Neural cell (in vitro differentiated cells): ENCODE measurements around the gene S1PR1.

Experiments
- CTCF ChIP-seq: fragments of 450-650 bp; IDR thresholded peaks from 2 replicates; pipeline ENCODE4 v1.5.1; 2014; ENCODE audit warnings: antibody characterized with exemption, mild to moderate bottlenecking, moderate library complexity; ENCODE audit not compliant: poor library complexity, severe bottlenecking
- EP300 ChIP-seq: fragments of 450-650 bp; conservative IDR thresholded peaks from 2 replicates; pipeline ENCODE4 v1.6.1; 2014; ENCODE audit warnings: antibody characterized with exemption, mild to moderate bottlenecking, moderate library complexity; ENCODE audit not compliant: poor library complexity, severe bottlenecking
- EZH2 ChIP-seq: fragments of 200-600, 300-800 bp; shearing (Covaris generic), sonication (generic); IDR thresholded peaks from 2 replicates; pipeline ENCODE4 v1.6.1; 2014; ENCODE audit warnings: antibody characterized with exemption, low read length, borderline replicate concordance, mild to moderate bottlenecking; ENCODE audit not compliant: insufficient read depth, poor library complexity, severe bottlenecking
- MXI1 ChIP-seq: fragments of 450-650 bp; conservative IDR thresholded peaks from 2 replicates; pipeline ENCODE4 v1.6.1; 2014; ENCODE audit warnings: antibody characterized with exemption, mild to moderate bottlenecking; ENCODE audit not compliant: poor library complexity, severe bottlenecking
- POLR2AphosphoS5 ChIP-seq: IDR thresholded peaks from 2 replicates; pipeline ENCODE4 v1.6.1; 2012
- RAD21 ChIP-seq: fragments of 450-650 bp; conservative IDR thresholded peaks from 2 replicates; pipeline ENCODE4 v1.6.1; 2014; ENCODE audit warnings: antibody characterized with exemption, mild to moderate bottlenecking, moderate library complexity
- REST ChIP-seq: IDR thresholded peaks from 2 replicates; pipeline ENCODE4 v1.6.1; 2012; ENCODE audit warnings: borderline replicate concordance
- SMC3 ChIP-seq: fragments of 450-650 bp; conservative IDR thresholded peaks from 2 replicates; pipeline ENCODE4 v1.6.1; 2014; ENCODE audit warnings: antibody characterized with exemption, mild to moderate bottlenecking, moderate library complexity; ENCODE audit not compliant: poor library complexity

- TF ChIP-seq REST (no peak), CTCF (no peak), SMC3 (no peak), RAD21 (no peak), POLR2AphosphoS5 (no peak), EP300 (no peak), EZH2 (no peak), MXI1 (no peak)
Observed at GRCh38 chr1:101203820-101204540, 32.8 kb upstream of the S1PR1 start.
